Measurements from ENCODE around the gene BRIX1.
A peak's percentile ranks its signal among the peaks of the same experiment; 100 is the strongest.

The BRIX1 gene

GRCh38 chr5:34876275-34876674 lies 39.2 kb upstream of the BRIX1 start:
- in situ Hi-C loops (cut with HindIII; ENCODE audit: low sequenced_read_pairs) = loop anchor here (25.0 kb wide), 1 partner anchor 389 kb away; no protein-coding TSS in a partner anchor
- TF ChIP-seq CTCF (IDR thresholded peaks at IDR 0.05; ENCODE audit: low read depth, low read length, missing control alignments) = no peak
- DNase-seq (ENCODE audit: low read depth) = no peak
- H3K4me3 ChIP-seq (ENCODE audit: low read depth, low read length) = no peak overlapping the region

- H3K4me3 ChIP-seq (ENCODE audit: low read depth, low read length) = no peak overlapping the region
- in situ Hi-C loops (cut with HindIII; ENCODE audit: low sequenced_read_pairs) = loop anchor here (25.0 kb wide), 1 partner anchor 394 kb away; no protein-coding TSS in a partner anchor
- no peak for DNase-seq (ENCODE audit: low read depth)
- TF ChIP-seq CTCF (IDR thresholded peaks at IDR 0.05; ENCODE audit: low read depth, low read length, missing control alignments) = no peak
These were observed 34.3 kb upstream of the BRIX1 start for GRCh38 chr5:34881246-34881645.

GRCh38 chr5:34886392-34887119 lies 29.0 kb upstream of the BRIX1 start:
- in situ Hi-C loops (cut with HindIII; ENCODE audit: low sequenced_read_pairs) = loop anchor here (25.0 kb wide), 1 partner anchor 399 kb away; no protein-coding TSS in a partner anchor
- no peak for TF ChIP-seq CTCF (IDR thresholded peaks at IDR 0.05; ENCODE audit: low read depth, low read length, missing control alignments)
- no peak for DNase-seq (ENCODE audit: low read depth)
- no peak overlapping the region for H3K4me3 ChIP-seq (ENCODE audit: low read depth, low read length)

- no peak for DNase-seq (ENCODE audit: low read depth)
- in situ Hi-C loops (cut with HindIII; ENCODE audit: low sequenced_read_pairs) = loop anchor here (25.0 kb wide), 1 partner anchor 402 kb away; no protein-coding TSS in a partner anchor
- no peak for TF ChIP-seq CTCF (IDR thresholded peaks at IDR 0.05; ENCODE audit: low read depth, low read length, missing control alignments)
- no peak overlapping the region for H3K4me3 ChIP-seq (ENCODE audit: low read depth, low read length)
These were observed 26.1 kb upstream of the BRIX1 start for GRCh38 chr5:34889394-34889793.

GRCh38 chr5:34891981-34892380 lies 23.5 kb upstream of the BRIX1 start:
- H3K4me3 ChIP-seq (ENCODE audit: low read depth, low read length) = no peak overlapping the region
- TF ChIP-seq CTCF (IDR thresholded peaks at IDR 0.05; ENCODE audit: low read depth, low read length, missing control alignments) = no peak
- DNase-seq (ENCODE audit: low read depth) = peak; percentile 28
- in situ Hi-C loops (cut with HindIII; ENCODE audit: low sequenced_read_pairs) = loop anchor here (25.0 kb wide), 1 partner anchor 405 kb away; no protein-coding TSS in a partner anchor

GRCh38 chr5:34892414-34892813 lies 23.1 kb upstream of the BRIX1 start:
- in situ Hi-C loops (cut with HindIII; ENCODE audit: low sequenced_read_pairs) = loop anchor here (25.0 kb wide), 1 partner anchor 405 kb away; no protein-coding TSS in a partner anchor
- DNase-seq (ENCODE audit: low read depth) = no peak
- H3K4me3 ChIP-seq (ENCODE audit: low read depth, low read length) = no peak overlapping the region
- no peak for TF ChIP-seq CTCF (IDR thresholded peaks at IDR 0.05; ENCODE audit: low read depth, low read length, missing control alignments)
